ENCODE data around the gene CDK7. TPM values are rescaled to one million over a fixed set of nuclear protein-coding genes. Genes with fewer than 3 reads are reported as not detected.

Gene CDK7
- total and polyA plus RNA-seq, 9 of the 15 experiments (the other 6 are each of a cell fraction or from before 2014, with no cell fraction given): 41.7 to 143 (median 65.3) TPM

DNA sequence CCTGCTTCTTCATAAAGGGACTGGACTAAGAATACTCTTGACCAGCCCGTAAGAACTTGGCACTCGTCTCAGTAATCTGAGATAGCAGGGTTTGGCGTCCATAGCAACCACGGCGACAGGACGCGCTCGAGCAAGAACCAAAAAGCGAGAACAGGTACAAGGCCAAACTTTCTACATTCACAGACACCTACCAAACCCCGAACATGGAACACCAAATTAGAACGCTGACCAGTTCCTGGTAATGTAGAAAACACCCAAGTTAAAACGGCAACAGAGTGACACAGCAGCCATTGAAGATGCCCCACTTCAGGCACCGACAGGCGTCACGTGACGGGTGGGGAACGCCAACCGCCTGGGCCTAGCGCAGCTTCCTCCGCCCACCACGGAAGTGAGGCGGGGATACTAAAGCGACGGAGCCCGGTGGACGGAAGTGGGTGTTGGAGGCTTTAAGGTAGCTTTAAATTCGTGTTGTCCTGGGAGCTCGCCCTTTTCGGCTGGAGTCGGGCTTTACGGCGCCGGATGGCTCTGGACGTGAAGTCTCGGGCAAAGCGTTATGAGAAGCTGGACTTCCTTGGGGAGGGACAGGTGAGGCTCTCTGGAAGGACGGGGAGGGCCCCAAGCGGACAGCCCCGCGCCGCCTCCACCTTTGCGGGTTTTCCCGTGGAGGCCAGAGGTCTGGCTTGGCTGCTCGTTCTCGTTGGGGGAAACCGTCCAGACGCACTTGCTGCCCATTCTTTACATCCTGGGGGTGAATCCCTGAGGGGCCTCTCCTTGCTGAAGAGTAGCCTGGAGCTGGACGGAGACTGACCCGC is at the start of gene CDK7 (continued):
- TF ChIP-seq ZBTB40 (IDR thresholded peaks at IDR 0.05): peak; percentile 95
- no peak for TF ChIP-seq ZBTB40 (CRISPR knock-in tag; IDR thresholded peaks at IDR 0.05)
- peak; percentile 42; the same call in 1 of the 2 replicates for TF ChIP-seq POLR2H (tag; IDR thresholded peaks at IDR 0.05; ENCODE audit: low read depth)
- no peak for TF ChIP-seq HNRNPUL1 (IDR thresholded peaks at IDR 0.05; ENCODE audit: low read length)
- TF ChIP-seq, protein P1, sequence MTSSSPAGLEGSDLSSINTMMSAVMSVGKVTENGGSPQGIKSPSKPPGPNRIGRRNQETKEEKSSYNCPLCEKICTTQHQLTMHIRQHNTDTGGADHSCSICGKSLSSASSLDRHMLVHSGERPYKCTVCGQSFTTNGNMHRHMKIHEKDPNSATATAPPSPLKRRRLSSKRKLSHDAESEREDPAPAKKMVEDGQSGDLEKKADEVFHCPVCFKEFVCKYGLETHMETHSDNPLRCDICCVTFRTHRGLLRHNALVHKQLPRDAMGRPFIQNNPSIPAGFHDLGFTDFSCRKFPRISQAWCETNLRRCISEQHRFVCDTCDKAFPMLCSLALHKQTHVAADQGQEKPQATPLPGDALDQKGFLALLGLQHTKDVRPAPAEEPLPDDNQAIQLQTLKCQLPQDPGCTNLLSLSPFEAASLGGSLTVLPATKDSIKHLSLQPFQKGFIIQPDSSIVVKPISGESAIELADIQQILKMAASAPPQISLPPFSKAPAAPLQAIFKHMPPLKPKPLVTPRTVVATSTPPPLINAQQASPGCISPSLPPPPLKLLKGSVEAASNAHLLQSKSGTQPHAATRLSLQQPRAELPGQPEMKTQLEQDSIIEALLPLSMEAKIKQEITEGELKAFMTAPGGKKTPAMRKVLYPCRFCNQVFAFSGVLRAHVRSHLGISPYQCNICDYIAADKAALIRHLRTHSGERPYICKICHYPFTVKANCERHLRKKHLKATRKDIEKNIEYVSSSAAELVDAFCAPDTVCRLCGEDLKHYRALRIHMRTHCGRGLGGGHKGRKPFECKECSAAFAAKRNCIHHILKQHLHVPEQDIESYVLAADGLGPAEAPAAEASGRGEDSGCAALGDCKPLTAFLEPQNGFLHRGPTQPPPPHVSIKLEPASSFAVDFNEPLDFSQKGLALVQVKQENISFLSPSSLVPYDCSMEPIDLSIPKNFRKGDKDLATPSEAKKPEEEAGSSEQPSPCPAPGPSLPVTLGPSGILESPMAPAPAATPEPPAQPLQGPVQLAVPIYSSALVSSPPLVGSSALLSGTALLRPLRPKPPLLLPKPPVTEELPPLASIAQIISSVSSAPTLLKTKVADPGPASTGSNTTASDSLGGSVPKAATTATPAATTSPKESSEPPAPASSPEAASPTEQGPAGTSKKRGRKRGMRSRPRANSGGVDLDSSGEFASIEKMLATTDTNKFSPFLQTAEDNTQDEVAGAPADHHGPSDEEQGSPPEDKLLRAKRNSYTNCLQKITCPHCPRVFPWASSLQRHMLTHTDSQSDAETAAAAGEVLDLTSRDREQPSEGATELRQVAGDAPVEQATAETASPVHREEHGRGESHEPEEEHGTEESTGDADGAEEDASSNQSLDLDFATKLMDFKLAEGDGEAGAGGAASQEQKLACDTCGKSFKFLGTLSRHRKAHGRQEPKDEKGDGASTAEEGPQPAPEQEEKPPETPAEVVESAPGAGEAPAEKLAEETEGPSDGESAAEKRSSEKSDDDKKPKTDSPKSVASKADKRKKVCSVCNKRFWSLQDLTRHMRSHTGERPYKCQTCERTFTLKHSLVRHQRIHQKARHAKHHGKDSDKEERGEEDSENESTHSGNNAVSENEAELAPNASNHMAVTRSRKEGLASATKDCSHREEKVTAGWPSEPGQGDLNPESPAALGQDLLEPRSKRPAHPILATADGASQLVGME (CRISPR knock-in tag; IDR thresholded peaks at IDR 0.05): no peak
- no peak for TF ChIP-seq CEBPZ (IDR thresholded peaks at IDR 0.05; ENCODE audit: borderline replicate concordance, low read depth, low read length)

All from K562 (cell line).